Subcutaneous adipose tissue (tissue), 4 donors: ENCODE measurements around the gene SUV39H1. TPM values are rescaled to one million over a fixed set of nuclear protein-coding genes. Genes with fewer than 3 reads are reported as not detected.

Source experiments
- small RNA-seq: library from RNA; depleted of rRNA; stranded (forward); fragments of <200 nt; gene quantifications from one replicate; pipeline ENCODE3, GENCODE V24; 2016
- total RNA-seq, 4 donors: library from RNA; depleted of rRNA; stranded (reverse); fragments of >200 nt; gene quantifications; one replicate each; pipeline ENCODE4 v1.1.0, GENCODE V29; 2016
- TF ChIP-seq, protein P1 (sequence below): fragments of 450-650 bp; IDR thresholded peaks from one replicate; pipeline ENCODE4 v1.5.1; 2016; ENCODE audit warnings: low read depth, mild to moderate bottlenecking, control low read depth, antibody characterized with exemption, moderate library complexity

SUV39H1 gene
- total RNA-seq, 4 donors from 2014 or later, result 2.7 to 15.4 (median 6.0) TPM

DNA sequence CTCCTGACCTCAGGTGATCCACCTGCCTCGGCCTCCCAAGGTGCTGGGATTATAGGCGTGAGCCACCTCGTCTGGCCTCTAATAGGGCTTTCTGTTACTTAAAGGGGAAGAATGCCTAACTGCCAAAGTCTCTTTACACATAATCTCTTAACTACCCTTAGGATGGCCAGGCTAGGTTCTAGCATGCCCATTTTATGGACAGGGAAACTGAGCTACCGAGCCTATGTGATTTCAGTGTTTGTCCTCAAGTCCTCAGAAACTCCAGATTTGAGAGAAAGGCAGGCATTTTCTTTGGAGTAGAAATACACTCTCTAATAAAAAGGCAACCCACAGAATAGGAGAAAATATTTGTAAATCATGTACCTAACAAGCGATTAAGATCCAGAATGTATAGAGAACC, 52.6 kb downstream of the SUV39H1 start:
- TF ChIP-seq, protein P1, sequence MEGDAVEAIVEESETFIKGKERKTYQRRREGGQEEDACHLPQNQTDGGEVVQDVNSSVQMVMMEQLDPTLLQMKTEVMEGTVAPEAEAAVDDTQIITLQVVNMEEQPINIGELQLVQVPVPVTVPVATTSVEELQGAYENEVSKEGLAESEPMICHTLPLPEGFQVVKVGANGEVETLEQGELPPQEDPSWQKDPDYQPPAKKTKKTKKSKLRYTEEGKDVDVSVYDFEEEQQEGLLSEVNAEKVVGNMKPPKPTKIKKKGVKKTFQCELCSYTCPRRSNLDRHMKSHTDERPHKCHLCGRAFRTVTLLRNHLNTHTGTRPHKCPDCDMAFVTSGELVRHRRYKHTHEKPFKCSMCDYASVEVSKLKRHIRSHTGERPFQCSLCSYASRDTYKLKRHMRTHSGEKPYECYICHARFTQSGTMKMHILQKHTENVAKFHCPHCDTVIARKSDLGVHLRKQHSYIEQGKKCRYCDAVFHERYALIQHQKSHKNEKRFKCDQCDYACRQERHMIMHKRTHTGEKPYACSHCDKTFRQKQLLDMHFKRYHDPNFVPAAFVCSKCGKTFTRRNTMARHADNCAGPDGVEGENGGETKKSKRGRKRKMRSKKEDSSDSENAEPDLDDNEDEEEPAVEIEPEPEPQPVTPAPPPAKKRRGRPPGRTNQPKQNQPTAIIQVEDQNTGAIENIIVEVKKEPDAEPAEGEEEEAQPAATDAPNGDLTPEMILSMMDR, result no peak

DNA sequence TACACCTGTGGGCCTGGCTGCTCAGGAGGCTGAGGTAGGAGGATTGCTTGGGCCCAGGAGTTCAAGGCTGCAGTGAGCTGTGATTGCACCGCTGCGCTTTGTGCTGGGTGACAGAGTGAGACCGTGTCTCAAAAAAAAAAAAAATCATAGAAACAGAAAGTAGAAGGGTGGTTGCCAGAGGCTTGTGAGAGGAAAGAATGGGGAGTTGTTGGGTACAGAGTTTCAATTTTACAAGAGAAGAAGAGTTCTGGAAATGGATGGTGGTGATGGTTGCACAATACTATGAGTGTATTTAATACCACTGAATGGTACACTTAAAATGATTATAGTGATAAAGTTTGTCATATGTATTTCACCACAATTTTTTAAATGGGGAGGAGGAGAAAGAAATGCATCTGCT, 54.8 kb downstream of the SUV39H1 start:
- TF ChIP-seq, protein P1, result no peak

DNA sequence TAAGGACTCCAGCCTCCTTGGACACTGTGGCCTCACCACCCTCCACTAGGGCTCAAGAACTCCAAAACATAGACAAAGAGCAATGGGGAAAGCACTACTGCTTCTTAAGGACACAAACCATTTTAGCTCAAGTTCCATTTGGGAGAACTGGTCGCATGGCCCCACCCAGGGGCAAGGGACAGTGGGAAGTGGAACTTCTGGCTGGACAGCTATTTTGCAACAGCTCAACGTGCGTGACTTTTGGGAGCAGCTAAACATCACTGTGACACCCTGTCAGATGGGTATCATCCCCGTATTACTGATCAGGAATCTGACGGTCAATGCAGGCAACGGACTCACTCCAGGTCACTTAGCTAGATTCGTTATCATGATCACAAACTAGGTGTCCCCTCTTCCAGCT, 56.0 kb downstream of the SUV39H1 start:
- TF ChIP-seq, protein P1, result no peak

DNA sequence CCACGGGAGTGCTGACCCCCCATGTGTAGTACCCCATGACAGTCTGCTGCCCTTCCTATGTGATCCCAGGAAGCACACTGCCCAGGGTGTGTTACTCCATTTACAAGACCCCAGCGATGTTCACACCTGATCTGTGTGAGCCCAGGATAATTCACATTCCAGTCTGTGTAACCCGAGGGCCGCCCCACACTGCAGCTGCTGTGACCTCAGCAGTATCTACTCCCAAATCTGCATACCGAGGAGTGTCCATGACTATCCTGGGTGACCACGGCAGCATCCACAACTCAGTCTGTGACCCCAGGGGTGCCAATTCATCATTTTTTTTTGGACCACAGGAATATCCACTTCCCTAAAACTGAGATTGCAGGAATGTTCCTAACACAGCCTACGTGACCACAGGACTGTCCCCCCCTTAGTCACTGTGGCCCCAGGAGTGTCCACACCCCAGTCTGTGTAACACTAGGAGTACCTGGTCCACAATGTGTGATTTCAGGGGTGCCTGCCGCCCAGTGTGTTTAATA, 57.2 kb downstream of the SUV39H1 start:
- TF ChIP-seq, protein P1, result no peak

DNA sequence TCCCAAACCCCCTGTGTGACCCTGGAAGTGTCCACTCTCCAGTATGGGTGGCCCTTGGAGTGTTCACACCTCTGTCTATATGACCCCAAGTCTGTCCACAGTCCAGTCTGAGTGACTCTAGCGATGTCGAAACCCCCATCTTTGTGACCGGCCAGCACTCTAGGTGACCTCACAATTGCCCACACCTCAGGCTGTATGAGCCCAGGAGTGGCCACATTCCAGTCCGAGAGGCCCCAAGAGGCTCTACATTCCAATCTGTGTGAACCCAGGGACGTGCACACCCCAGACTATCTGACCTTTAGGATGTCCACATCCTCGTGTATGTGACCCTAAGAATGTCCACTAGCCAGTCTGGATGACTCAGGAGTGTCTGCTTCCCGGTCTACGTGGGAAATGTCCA, 57.7 kb downstream of the SUV39H1 start:
- TF ChIP-seq, protein P1, result no peak

Small RNA genes within 50 kb of the gene (small RNA-seq; reads per million reads assigned to genes)
- gene RNU6-1056P, result not detected

Other genes starting within 250 kb of the SUV39H1 start
- gene SLC38A5, start 226.5 kb upstream of the SUV39H1 start, total RNA-seq, result 1 to 10 TPM in 3 of 4 donors, not detected in 1; 1.3 to 3.2 (median 1.5) TPM
- 10 to 100 TPM; 35.7 to 49.4 (median 36.3) TPM for gene FTSJ1, start 220.5 kb upstream of the SUV39H1 start, total RNA-seq
- 10 to 100 TPM in 1 of 4 donors, 1 to 10 TPM in 3; 9.4 to 16.6 (median 9.6) TPM for gene PORCN, start 187.7 kb upstream of the SUV39H1 start, total RNA-seq
- 10 to 100 TPM in 3 of 4 donors, 1 to 10 TPM in 1; 6.0 to 33.5 (median 15.3) TPM for gene EBP, start 174.9 kb upstream of the SUV39H1 start, total RNA-seq
- 10 to 100 TPM in 3 of 4 donors, 1 to 10 TPM in 1; 7.7 to 14.1 (median 11.8) TPM for gene TBC1D25, start 157.0 kb upstream of the SUV39H1 start, total RNA-seq
- gene RBM3, start 122.2 kb upstream of the SUV39H1 start, total RNA-seq, result 100 to 1,000 TPM; 255 to 303 (median 293) TPM
- gene WDR13, start 99.2 kb upstream of the SUV39H1 start, total RNA-seq, result 100 to 1,000 TPM in 3 of 4 donors, 10 to 100 TPM in 1; 71.9 to 119 (median 105) TPM
- gene WAS, start 12.9 kb upstream of the SUV39H1 start, total RNA-seq, result 10 to 100 TPM in 3 of 4 donors, 1 to 10 TPM in 1; 7.9 to 27.9 (median 13.8) TPM
- gene GLOD5, start 65.0 kb downstream of the SUV39H1 start, total RNA-seq, result not detected
- under 1 TPM in 2 of 4 donors, not detected in 2; 0.34 to 0.44 TPM for gene GATA1, start 89.9 kb downstream of the SUV39H1 start, total RNA-seq
- gene HDAC6, start 105.3 kb downstream of the SUV39H1 start, total RNA-seq, result 10 to 100 TPM; 24.9 to 74.6 (median 59.8) TPM
- gene ERAS, start 129.8 kb downstream of the SUV39H1 start, total RNA-seq, result not detected
- under 1 TPM in 1 of 4 donors, not detected in 3; 0.44 TPM for gene PCSK1N, start 138.9 kb downstream of the SUV39H1 start, total RNA-seq
- 10 to 100 TPM; 14.3 to 27.3 (median 22.9) TPM for gene TIMM17B, start 201.0 kb downstream of the SUV39H1 start, total RNA-seq
- gene PQBP1, start 201.2 kb downstream of the SUV39H1 start, total RNA-seq, result 10 to 100 TPM; 41.9 to 53.9 (median 44.3) TPM
- gene SLC35A2, start 214.9 kb downstream of the SUV39H1 start, total RNA-seq, result 10 to 100 TPM in 2 of 4 donors, 1 to 10 TPM in 2; 6.6 to 13.9 (median 10.0) TPM
- 10 to 100 TPM in 1 of 4 donors, 1 to 10 TPM in 3; 3.4 to 11.7 (median 5.5) TPM for gene PIM2, start 222.3 kb downstream of the SUV39H1 start, total RNA-seq